SKM-1 (cell line): Measurements from ENCODE around the gene DGCR6.
"Not testable (repeated sequence)": the region's sequence is repeated elsewhere in the genome, so short reads cannot be mapped to it uniquely, and the experiment has no call there.

Source experiments
- DNase-seq: peaks from one replicate; lab custom pipeline; 2025; ENCODE audit not compliant: unreplicated experiment; lab: John Stamatoyannopoulos, UW

DGCR6 gene

DNA sequence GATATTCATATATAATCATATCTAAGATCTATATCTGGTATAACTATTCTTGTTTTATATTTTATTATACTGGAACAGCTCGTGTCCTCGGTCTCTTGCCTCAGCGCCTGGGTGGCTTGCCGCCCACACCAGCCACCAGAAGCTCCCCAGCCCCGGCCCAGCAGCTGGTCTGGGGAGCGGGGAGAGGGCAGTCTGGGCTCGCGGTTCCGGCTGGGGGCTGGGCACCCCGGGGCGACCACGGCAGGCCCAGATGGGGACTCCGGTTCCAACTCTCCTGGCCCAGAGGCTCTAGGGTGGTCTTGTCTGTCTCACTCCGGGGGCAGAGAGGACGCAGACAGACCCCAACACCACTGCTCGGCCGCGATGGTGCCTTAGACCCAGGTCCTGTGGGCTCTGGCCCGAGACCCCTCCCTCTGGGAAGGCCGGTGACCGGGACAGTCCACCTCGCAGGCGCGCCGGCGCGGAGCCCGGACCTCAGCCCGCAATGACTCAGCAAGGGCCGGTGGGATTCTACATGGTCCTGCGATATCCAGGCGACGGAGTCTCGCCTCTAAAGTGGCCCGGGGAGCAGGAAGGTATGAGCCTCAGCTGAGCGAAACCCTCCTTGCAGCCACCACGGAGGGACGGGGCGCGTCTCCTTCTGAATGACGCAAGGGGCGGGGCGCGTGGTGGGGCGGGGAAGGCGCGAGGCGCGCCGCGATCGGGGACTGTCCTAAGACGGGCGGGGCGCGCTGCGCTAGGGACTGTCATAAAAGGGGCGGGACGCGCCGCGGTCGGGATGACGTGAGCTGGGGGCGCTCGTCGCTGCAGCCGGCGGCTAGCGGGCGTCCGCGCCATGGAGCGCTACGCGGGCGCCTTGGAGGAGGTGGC, at the start of gene DGCR6:
TSS of gene DGCR6 (plus strand) at position 781 of the 870 bp plus-strand sequence. CDS start at position 836, 55 bp downstream.
- DNase-seq, result no peak

- DNase-seq, result not testable (repeated sequence)
These were observed 46.8 kb upstream of the DGCR6 start for GRCh38 chr22:18859314-18859713.

GRCh38 chr22:18881260-18881659, 24.9 kb upstream of the DGCR6 start:
- not testable (repeated sequence) for DNase-seq

GRCh38 chr22:18884465-18884864, 21.7 kb upstream of the DGCR6 start:
- DNase-seq, result not testable (repeated sequence)

- DNase-seq, result no peak
These were observed 18.0 kb upstream of the DGCR6 start for GRCh38 chr22:18888115-18888514.

GRCh38 chr22:18890510-18891192, 15.5 kb upstream of the DGCR6 start:
- DNase-seq, result not testable (repeated sequence)

DNA sequence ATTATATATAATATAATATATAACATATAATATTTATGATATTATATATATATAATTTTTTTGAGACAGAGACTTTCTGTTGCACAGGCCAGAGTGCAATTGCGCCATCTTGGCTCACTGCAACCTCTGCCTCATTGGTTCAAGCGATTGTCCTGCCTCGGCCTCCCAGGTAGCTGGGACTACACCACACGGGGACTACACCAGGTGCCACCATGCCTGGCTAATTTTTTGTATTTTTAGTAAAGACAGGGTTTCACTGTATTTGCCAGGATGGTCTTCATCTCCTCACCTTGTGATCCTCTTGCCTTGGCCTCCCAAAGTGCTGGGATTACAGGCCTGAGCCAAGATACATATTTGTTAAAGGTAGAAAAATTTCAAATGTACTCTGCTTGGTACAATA, 12.3 kb upstream of the DGCR6 start:
- DNase-seq, result not testable (repeated sequence)

DNA sequence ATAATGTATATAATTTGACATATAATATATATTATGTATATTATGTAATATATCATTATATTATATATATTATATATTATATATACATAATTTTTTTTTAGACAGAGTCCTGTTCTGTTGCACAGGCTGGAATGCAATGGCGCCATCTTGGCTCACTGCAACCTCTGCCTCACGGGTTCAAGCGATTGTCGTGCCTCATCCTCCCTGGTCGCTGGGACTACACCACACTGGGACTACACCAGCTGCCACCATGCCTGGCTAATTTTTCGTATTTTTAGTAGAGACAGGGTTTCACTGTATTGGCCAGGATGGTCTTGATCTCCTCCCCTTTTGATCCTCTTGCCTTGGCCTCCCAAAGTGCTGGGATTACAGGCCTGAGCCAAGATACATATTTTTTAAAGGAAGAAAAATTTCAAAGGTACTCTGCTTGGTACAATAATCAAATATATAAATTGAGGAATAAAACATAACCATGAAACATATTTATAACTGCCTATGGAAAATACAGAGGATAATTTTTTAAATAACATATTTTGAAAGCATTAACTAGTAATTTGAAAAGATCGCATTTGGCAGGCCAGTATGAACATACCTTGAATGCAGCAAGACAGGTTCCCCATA, 10.0 kb upstream of the DGCR6 start:
- DNase-seq, result not testable (repeated sequence)

- not testable (repeated sequence) for DNase-seq
These were observed 258 bp downstream of the DGCR6 start for GRCh38 chr22:18906410-18906745.

DNA sequence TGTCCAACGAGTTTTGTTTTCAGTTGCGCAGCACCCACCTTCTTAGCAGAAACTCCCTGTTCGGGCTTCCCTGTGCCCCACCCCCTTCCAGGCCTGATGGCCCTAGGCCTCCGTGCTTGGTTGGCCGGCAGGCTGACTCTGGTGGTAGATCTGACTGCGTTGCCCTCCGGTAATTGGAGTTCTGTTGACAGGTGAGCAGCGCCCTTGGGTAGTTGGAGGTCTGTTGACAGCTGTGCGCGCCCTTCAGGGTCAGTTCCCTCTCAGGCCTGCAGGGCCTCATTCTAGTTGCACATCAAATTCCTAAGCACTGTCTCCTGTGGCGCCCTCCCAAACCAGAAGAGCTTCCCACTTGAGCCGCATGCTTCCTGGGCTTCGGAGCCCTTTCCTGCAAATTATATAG, 776 bp downstream of the DGCR6 start:
- no peak for DNase-seq

GRCh38 chr22:18909556-18909955, 3.4 kb downstream of the DGCR6 start:
- no peak for DNase-seq

DNA sequence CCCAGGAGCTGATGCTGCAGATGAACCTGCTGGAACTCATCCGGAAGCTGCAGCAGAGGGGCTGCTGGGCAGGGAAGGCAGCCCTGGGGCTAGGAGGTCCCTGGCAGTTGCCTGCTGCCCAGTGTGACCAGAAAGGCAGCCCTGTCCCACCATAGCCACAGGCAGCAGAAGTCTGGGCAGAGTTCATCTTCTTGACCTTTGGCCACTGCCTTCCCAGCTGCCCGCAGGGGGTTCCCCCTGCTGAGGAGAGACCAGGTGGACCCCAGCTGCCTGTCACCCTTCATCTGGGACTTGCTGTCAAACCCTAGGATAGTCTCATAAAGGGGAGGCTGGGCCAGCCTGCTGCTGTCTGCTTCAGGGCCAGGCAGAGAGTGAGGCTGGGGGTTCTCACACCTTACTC, 5.4 kb downstream of the DGCR6 start:
- not testable (repeated sequence) for DNase-seq

GRCh38 chr22:18912264-18912946, 6.3 kb downstream of the DGCR6 start:
- DNase-seq, result not testable (repeated sequence)

- not testable (repeated sequence) for DNase-seq
These were observed 8.4 kb downstream of the DGCR6 start for GRCh38 chr22:18914558-18914957.

GRCh38 chr22:18915550-18915949, 9.4 kb downstream of the DGCR6 start:
- not testable (repeated sequence) for DNase-seq

DNA sequence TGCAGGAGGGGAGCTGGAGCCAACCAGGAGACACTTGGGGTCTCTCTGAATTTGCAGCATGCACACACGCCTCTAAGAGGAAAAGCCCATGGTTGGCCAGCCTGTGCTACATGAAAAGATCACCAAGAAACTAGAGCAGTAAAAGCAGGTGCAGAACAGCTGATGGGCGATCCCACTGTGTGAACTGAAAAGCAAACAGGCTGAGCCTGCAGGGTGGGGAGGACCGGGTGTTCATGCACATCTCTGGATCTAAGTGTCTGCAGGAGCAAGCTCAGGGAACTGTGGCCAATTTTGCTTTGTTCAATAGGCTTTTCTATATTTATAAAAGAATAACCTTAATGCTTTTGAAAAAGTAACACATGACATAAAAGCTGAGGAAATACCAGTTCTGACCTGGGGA, 11.7 kb downstream of the DGCR6 start:
- DNase-seq, result not testable (repeated sequence)

- not testable (repeated sequence) for DNase-seq
These were observed 14.3 kb downstream of the DGCR6 start for GRCh38 chr22:18920257-18920902.

DNA sequence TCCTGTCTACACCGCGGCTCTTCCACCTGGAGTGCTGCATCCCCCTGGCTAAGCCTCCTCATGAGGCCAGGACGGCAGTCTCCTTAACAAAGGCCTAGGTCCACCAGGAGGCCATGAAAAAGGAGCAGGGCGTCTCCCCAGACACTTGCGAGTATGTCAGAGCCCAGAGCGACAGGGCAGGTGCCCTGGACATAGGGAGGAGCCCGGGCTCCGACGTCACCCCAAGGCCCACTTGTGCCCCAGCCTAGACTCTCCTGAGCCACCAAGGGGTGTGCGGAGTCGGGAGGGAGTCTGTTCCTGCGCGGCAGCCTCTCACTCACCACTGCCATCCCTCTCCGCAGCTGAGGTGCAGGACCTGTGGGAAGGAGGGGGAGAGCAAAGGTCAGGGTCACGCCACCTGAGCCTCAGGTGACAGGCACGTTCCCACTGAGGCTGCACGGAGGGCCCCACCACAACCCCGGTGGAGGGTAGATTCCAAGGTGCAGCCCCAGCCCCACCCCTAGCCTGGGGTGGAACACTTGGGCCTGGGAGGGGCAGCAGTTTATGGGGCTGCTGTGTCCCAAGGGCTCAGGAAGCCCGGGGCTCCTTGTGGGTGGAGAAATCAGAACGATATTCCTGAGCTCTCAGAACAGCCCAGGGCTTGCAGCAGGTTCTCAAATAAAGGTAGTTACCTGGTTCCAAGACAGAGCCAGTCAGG, 19.4 kb downstream of the DGCR6 start:
- no peak for DNase-seq

- DNase-seq, result no peak
These were observed 20.9 kb downstream of the DGCR6 start for GRCh38 chr22:18927020-18927419.

- DNase-seq, result no peak
These were observed 21.5 kb downstream of the DGCR6 start for GRCh38 chr22:18927573-18927972.
